NOMO-1 treated with dmso at 0.1 percent for 144 hours (cell line): ENCODE measurements around the gene LSM14B.
A peak's percentile ranks its signal among the peaks of the same experiment; 100 is the strongest.

Source experiments
- DNase-seq: peaks from one replicate; lab custom pipeline; 2025; ENCODE audit not compliant: unreplicated experiment; lab: John Stamatoyannopoulos, UW

Gene LSM14B

DNA sequence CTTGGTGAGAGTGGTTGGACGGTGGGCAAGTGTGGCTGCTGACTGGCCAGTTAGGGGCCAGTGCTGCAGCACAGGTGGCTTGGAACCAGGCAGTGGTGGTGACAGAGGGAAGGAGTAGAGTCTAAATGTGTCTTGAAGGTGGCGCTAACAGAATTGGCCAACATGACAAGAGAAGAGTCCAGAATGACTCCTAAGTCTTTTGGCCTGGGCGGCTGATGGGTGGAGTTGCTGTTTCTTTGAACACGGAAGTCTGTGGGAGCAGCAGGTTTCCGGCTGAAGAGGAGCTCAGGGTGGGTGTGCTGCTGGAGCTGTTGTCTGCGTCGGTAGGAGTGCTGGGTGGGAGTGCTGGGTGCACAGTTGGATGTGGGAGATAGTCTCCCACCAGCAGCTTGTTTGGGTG lies 10.1 kb downstream of the LSM14B start:
- DNase-seq, result no peak

DNA sequence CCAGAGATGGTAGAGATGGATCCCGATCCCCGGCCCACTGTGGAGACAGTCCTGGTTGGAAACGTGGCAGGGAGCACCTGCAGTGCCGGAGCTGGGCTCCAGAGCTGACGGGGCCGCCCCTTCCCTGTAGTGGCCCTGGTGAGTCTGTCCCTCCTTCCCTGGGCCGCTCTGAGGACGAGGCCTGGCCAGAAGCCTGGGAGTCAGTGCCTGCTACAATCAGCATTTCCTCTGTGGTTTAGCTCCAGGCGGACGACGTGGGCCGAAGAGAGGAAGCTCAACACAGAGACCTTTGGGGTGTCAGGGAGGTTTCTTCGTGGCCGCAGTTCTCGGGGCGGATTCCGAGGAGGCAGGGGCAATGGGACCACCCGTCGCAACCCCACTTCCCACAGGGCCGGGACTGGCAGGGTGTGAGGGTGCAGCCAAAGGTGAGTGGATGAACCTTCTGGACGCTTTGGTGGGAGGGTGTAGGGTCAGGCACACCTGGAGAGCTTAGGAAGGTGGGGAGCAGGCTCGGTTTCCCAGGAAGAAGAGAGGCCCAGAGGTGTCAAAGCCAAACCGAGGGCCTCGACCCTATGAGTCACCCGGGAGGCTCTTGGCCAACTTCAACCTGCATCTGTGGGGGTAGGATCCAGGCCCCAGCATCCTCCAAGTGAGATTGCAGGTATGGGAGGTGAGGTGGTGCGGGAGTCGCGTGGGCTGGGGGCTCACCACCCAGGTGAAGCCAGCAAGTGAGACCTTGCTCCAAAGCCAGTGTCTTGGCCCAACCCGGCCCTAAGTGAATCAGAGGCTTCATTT lies 11.0 kb downstream of the LSM14B start:
- no peak for DNase-seq

DNA sequence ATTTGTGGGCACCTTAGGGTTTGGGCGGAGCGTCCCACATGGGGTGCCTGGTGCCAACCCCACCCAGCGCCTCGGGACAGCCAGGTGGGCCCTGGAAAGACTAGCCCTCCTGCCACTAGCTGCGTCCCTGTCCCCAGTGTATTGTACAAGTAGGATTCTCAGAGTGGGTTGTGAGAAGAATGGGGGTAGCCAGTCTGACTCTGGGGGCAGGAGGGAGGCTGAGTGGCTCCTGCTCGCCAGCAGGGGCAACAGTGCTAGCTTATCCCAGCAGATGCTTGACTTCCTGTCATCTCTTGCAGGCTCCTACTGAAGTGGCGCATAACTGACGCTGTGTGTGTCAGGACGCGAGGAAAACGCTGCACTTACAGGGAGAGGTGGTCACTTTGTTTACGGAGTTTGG lies 11.6 kb downstream of the LSM14B start:
- no peak for DNase-seq

DNA sequence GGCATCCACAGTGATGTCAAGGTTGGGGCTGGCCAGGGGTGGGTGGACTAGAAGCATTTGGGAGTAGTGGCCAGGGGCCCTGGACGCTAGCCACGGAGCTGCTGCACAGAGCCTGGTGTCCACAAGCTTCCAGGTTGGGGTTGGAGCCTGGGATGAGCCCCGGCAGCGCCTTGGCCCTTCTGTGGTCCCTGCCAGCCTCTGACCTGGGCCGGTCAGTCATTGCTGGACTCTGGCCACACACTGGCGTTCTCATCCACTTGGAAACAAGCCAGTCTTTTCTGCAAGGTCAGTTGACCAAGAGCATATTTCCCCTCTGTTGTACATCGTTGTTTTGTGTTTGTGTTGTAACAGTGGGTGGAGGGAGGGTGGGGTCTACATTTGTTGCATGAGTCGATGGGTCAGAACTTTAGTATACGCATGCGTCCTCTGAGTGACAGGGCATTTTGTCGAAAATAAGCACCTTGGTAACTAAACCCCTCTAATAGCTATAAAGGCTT lies 12.5 kb downstream of the LSM14B start:
- DNase-seq, result no peak

DNA sequence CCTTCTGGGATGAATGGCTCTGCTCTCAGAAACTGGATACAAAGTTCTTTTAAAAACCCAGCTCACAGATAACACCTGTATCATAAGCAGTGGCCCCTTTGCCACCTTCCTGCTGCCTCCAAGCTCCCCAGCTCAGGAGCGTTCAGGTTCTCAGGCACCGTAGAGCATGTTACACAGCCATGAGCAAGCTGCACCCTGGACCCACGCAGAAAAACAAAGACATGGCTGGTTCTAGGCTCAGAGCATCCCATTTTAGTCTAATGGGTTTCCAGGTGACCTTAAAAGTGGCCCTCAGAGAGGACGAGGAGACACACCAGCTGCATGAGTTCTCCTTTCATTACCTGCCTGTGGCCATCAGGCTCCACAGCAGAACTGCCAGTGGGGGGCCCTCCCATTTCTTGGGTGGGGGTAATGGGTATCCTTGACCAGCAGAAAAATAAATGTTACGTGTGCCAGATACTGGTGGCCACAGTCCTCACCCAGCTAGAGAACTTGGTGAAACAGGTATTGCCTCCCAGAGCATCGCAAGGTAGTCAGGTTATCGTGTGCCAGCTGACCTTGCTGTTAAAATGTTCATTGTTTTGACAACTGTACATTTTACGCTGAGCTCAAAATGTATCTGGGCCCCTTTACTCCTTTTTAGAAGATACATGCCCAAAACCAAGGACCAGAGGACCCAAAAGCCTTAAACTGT lies 13.4 kb downstream of the LSM14B start:
- no peak for DNase-seq

DNA sequence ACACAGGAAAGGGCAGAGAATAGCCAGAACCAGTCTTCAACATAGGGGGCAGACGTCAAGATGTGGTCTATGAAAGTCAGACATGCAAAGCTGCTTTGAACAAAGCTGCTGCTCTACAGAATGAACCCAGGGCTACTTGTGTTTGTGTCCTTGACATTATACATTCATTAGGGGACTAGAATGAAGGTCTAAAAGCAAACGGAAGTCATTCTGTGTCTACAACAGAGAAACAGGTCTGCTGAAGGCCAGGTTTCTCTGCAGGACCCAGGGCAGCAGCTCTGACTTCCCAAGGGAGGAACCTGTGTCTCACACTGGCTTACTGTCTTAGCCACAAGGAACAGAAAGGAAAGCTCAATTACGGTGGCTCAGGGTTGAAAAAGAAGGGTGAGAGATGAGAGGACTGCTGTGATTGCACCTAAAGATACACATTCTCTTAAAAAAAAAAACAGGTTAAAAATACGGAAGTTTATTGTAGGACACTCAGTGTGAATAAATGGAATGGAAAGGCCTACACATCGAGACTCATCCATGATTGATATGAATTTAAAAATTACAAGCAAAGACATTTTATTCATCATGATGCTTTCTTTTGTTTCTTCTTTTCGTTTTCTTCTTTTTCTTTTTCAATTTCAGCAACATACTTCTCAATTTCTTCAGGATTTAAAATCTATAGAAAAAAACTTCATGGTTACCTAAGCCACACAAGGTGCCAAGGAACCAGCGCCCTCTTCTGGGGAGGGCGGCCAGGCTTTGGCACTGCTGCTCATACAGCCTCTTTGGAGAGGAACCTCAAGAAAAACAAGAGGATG lies 14.2 kb downstream of the LSM14B start:
- DNase-seq, result peak; percentile 24

DNA sequence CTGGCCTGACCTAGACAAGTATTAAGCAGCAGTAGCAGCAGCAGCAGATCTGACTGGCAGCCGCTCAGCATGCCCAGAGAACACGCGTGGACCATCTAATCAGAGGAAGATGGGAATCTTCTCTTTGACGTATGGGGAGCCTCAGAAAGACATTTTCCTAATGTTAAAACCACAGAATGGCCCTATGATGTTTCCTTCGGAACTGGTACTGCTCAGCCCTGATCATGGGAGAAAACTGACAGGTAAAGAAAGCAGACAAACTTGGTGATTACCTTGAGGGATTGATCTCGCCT lies 14.8 kb downstream of the LSM14B start:
- no peak for DNase-seq

DNA sequence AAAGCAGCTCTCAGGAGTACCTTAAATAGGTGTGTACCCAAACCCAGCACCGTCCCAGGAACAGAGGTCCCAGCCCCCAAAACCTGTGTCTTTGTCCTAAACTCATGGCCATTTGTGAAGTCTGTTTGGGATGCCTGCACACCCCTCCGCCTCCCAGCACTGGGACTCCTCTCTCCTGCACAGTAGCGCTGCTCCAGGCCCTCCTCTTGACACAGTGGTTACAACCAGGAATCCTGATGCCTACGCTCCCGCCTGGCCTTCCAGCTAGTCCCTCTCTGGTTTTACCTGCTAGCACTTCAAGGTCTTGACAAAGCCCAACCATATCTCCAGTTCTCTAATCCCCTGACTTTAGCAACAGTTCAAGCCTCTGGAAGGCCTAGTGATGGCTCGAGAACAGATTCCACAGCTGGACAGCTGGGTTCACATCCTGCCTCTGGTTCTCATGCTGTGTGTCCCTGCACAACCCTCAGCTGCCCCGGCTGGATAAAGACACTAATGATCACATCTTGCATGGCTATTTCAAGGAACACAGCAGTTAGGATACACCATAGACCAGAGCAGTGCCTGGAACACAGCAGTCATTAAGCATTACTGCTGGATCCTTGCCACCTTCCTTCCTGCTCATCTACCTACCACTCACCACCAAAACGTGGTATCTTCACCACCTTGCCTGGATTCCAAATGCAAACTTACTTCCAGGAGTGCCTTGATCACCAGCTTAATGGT lies 15.4 kb downstream of the LSM14B start:
- DNase-seq, result no peak

DNA sequence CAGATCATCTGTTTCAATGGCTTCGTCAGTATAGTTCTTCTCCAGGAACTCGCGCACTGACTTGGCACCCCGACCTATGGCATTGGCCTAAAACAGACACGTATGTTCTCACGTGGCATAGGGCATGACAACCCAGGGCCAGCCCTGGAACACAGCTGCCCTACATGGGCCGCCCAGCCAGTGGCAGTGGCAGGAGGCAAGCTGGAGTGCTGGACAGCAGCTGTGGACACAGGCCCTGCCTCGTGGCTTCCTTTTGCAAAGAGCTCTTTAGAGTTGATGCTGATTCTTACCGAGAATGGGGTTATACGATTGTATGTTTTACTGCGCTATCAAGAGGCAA lies 15.9 kb downstream of the LSM14B start:
- DNase-seq, result no peak

DNA sequence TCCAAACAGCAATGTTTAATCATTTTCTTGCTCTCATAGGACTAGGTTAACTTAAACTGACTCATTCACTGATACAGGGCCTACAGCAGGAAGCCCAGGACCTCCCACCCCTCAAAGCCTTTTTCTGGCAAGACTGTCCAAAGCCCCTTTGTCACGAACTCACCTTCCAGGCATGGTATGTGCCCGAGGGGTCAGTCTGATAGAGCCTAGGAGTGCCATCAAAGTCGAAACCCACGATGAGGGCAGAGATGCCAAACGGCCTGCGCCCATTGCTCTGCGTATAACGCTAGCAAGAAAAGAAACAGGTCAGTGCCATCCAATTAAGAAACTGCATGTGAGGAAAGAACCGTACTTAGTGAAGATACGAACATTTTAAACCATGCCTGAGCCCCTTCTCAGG lies 16.6 kb downstream of the LSM14B start:
- DNase-seq, result no peak

DNA sequence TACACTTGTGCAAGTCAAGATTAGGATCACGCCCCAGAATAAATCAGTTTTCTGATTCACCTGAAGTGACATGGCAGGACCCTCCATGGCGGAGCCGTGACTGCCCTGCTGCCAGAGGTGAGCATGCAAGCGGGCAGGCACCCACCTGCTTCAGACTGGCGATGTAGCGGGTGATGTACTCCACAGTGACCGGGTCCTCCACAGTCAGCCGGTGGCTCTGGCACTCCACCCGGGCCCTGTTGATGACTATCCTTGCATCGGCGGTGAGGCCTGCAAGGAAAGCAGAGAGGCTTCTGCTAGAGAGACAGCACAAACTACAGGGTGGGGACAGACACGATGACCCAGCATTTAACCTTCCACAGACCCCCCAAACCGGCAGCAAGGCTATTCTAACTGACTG lies 17.4 kb downstream of the LSM14B start:
- no peak for DNase-seq

DNA sequence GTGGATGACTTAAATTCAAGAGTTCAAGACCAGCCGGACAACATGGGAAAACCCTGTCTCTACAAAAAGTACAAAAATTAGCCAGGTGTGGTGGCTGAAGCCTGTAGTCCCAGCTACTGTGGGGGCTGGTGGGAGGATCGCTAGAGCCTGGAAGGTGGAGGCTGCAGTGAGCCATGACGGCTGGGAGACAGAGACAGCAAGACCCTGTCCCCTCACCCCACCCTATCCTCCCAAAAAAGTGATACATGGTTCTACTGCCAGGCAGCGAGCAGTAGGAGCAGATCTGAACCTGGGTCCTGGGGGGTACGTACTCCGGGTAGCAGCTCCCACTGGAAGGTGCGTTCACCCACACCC lies 18.7 kb downstream of the LSM14B start:
- no peak for DNase-seq

DNA sequence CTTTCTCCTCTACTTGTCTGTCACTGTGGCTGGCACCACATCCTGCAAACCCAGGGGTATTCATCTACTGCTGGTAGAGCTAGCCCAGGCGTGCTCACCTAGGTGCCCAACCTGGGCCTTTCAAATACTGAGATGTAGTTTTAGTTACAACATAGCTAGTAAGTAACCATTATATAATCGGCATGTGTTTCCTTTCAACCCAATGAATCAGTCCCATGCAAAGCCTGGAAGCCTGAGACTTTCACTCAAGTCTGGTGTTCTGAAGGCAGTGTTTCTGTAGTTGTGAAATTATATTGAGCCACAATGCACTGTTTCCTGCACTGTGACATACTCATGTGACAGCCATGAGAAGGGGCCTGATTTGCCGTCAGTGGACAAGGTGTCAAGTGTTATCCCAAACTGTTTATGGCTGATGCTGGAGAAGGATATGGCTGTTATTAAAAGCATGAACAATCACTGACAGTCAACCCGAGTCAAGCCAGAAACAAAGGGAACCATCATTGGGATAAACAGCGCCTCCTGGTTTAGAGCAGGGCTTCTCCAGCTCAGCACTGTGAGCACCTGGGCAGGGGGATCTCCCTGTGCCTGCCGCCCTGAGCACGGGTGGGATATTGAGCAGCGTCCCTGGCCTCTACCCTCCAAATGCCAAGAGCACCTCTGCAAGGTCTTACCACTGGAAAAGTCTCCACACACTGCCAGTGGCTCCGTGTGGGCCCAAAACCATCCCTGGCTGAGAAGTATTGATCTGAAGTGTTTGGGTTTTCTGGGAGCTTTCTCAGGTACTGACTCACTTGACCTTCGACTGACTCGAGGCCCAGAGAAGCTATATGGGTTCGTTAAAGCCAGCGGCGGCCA lies 19.3 kb downstream of the LSM14B start:
- no peak for DNase-seq

DNA sequence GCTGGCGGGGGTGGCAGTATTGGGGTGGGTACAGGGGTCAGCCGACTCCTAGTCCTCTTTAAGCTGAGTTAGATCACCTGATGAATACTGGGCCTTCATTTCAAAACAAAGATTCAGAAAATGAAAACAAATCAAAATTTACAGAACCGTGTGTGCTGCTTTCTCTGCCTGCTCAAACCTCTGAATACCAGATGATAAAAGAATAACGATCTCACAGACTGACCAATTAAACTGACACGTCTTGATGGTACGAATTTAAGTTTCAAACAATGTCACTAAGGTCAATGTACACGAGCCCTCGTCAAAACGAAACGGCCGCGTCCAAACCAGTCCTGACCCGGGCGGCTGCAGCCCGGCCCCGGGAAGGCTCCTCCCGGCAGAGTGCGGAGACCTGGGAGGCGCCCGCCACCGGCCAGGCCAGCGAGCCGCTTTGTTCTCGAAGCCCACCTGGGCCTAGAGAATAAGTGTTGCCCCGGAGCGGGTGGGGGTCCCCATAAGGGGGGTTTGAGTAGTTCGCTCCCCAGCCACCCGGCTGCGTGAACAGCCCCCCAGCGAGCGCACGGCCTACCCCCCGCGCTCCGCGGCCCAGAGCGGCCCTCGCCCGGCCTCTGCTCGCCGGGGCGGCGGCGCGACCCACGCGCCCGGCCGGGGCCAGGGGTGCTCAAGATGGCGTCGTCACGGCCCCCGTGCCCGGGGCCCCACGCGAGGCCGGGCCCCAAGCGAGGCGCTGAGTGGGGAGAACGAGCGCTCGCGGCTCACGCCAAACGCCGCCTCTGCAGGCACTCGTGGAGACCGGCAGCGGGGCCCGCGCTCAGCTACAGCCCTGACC lies 20.2 kb downstream of the LSM14B start:
- no peak for DNase-seq

DNA sequence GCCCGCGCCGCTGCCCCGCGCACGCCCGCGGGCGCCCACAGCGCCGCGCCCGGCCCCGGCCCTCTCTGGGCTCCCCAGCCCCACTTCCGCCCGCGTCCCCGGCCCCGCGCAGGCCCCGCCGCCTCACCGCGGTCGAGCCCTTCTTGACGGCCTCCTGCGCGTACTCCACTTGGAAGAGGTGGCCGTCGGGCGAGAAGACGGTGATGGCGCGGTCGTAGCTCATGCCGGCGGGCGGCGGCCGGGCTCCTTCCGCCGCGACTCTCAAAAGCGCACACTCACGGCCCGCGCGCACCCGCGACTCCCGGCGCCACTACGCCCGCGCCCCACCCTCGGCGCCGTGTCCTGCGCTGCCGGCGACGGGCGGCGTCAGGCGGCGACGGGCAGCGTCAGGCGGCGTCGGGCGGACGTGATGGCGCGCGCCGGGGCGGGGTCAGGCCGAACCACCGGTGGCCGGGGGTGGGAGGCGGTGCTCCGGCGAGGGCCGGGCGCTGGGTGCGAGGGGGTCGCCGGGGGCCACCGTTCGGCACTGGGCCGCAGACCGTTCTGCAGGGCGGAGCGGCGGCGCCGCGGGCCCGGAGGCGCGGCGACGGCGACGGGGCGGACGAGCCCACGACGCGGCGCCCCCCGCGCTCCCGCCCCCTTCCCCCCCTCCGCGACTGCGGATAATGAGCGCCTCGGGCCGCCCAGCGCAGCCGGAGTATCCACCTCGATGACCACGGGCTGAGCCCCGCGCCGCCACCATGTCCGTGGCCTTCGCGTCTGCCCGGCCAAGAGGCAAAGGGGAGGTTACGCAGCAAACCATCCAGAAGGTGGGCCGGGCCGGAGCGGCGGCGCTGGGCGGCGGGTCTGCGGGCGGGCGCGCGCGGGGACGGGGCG lies 21.0 kb downstream of the LSM14B start, which contains the start of the genes PSMA7 and SS18L1:
Gene PSMA7, minus strand, starts transcription at position 314 of the 876 bp plus-strand sequence. Its CDS starts 91 bp downstream, at position 223.
Gene SS18L1, plus strand, starts transcription at position 689 of the 876 bp plus-strand sequence. Its CDS starts 52 bp downstream, at position 741.
- peak; percentile 83 for DNase-seq

DNA sequence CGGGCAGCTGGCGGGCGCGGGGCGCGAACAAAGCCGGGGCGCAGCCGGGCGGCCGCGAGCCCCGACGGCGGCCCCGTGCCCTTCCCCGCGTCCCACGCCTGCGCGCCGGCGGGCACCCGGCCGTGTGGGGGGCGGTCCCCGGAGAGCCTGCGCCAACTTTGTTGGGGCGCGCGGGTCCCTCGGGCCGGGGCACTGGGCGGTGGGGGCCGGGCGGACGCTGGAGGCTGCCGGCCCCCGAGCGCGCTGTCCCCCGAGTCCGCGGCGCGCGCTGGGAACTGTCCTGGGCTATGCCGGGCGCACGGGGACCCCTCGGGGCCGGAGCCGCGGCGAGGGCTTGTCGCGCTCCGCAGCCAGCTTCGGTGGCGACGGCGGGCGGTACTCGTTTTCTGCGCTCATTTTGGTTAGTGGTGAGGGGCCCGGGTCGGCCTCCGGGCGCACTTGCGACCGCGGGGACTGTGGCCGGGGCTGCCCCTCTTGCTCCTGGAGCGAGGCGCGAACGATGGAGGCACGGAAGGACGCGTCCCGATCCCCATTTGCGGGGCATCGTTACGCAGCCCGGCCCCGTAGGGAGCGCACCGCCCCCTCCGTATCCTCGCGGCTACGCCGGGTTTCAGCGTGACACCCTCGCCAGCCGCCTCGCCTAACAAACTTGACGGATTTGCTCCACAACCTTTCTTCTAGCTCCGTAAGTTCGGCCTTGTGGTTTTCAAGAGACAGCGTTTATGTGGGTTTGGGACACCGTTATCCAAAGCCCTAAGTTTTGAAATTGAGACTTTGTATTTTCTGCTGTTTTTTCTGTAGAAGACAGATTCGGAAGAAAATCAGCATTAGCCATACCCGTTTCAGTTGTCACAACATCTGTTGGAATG lies 21.9 kb downstream of the LSM14B start:
- peak; percentile 31 for DNase-seq

DNA sequence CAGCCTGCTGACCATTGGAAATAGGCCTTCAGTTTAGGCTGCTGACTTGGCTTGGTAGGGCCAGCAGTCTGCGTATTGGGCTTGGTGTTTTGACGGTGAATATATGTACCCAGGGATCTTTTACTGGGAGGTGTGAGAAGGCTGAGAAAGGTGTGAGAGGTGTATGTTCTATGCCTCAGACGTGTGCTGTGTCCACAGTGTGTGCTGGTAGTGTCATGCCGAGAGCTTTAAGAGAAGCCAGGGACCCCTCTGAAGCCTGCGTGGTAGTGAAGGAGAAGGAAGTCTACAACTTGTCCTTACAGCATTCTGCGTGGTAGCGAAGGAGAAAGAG lies 23.4 kb downstream of the LSM14B start:
- DNase-seq, result no peak
